Liver (tissue), 9 donors: ENCODE results near the gene MICOS13. TPM values are rescaled to one million over a fixed set of nuclear protein-coding genes. Genes with fewer than 3 reads are reported as not detected.

Source experiments
- DNase-seq: peaks from one replicate; pipeline ENCODE4 v3.0.0-alpha.2; 2017; ENCODE audit warnings: low spot score
- H3K27ac ChIP-seq, 2 donors: one replicate each; pipeline ENCODE4 v1.7.0; 2013; ENCODE audit warnings: inconsistent platforms in 2 of 2, low read length in 2 of 2, control low read depth in 1 of 2, low read depth in 1 of 2, mild to moderate bottlenecking in 1 of 2
- H3K27me3 ChIP-seq, 4 donors: one replicate each; pipeline versions ENCODE4 v1.6.1 to v1.7.0; 2013; ENCODE audit warnings: low read length in 3 of 4, inconsistent platforms in 1 of 4, mild to moderate bottlenecking in 1 of 4, moderate library complexity in 1 of 4; ENCODE audit not compliant: control insufficient read depth in 4 of 4, insufficient read depth in 4 of 4
- H3K36me3 ChIP-seq, 4 donors: one replicate each; pipeline versions ENCODE4 v1.6.1 to v1.7.0; 2013; ENCODE audit warnings: low read length in 3 of 4, mild to moderate bottlenecking in 3 of 4, low read depth in 1 of 4, moderate library complexity in 1 of 4; ENCODE audit not compliant: control insufficient read depth in 4 of 4, insufficient read depth in 3 of 4
- H3K4me1 ChIP-seq, 4 donors: one replicate each; pipeline versions ENCODE4 v1.6.1 to v1.7.0; 2013; ENCODE audit warnings: low read length in 3 of 4, mild to moderate bottlenecking in 3 of 4, moderate library complexity in 1 of 4; ENCODE audit not compliant: control insufficient read depth in 4 of 4, insufficient read depth in 4 of 4
- H3K4me3 ChIP-seq, 3 donors: one replicate each; pipeline versions ENCODE4 v1.6.1 to v1.7.0; 2013; ENCODE audit warnings: low read length in 3 of 3, control low read depth in 1 of 3, low read depth in 1 of 3, mild to moderate bottlenecking in 1 of 3
- H3K9ac ChIP-seq, 2 donors: one replicate each; pipeline ENCODE4 v1.7.0; 2013; ENCODE audit warnings: low read length in 2 of 2, mild to moderate bottlenecking in 2 of 2, moderate library complexity in 2 of 2, control low read depth in 1 of 2, low read depth in 1 of 2
- H3K9me3 ChIP-seq, 4 donors: one replicate each; pipeline versions ENCODE4 v1.6.1 to v1.7.0; 2013; ENCODE audit warnings: low read length in 3 of 4; ENCODE audit not compliant: control insufficient read depth in 4 of 4
- ATF3 ChIP-seq: IDR thresholded peaks from 2 replicates; pipeline ENCODE4 v1.6.1; 2016; ENCODE audit warnings: antibody characterized with exemption
- CTCF ChIP-seq: fragments of 150-350 bp; IDR thresholded peaks from 2 replicates; pipeline ENCODE4 v1.5.1; 2017; ENCODE audit warnings: improper control_type of control experiment, low read depth, low read length; ENCODE audit not compliant: missing input control
- EGR1 ChIP-seq, 2 donors: IDR thresholded peaks; 2 replicates each; pipeline ENCODE4 v1.6.1; 2016 to 2018; ENCODE audit warnings: antibody characterized with exemption in 2 of 2, low read depth in 2 of 2
- FOXA1 ChIP-seq: IDR thresholded peaks from 2 replicates; pipeline ENCODE4 v1.6.1; 2016; ENCODE audit warnings: antibody characterized with exemption
- FOXA2 ChIP-seq: IDR thresholded peaks from 2 replicates; pipeline ENCODE4 v1.6.1; 2016; ENCODE audit warnings: antibody characterized with exemption
- GABPA ChIP-seq, 2 donors: IDR thresholded peaks in 1 of 2; conservative IDR thresholded peaks in 1 of 2; 2 replicates each; pipeline ENCODE4 v1.6.1; 2016; ENCODE audit warnings: antibody characterized with exemption in 2 of 2, mild to moderate bottlenecking in 1 of 2, moderate library complexity in 1 of 2
- HNF4A ChIP-seq, 2 donors: conservative IDR thresholded peaks; 2 replicates each; pipeline ENCODE4 v1.6.1; 2016; ENCODE audit warnings: antibody characterized with exemption in 2 of 2, mild to moderate bottlenecking in 2 of 2
- HNF4G ChIP-seq: IDR thresholded peaks from 2 replicates; pipeline ENCODE4 v1.6.1; 2016; ENCODE audit warnings: antibody characterized with exemption
- JUND ChIP-seq, 2 donors: IDR thresholded peaks; 2 replicates each; pipeline ENCODE4 v1.6.1; 2016; ENCODE audit warnings: antibody characterized with exemption in 2 of 2
- MAX ChIP-seq: IDR thresholded peaks from 2 replicates; pipeline ENCODE4 v1.6.1; 2016; ENCODE audit warnings: antibody characterized with exemption
- NR2F2 ChIP-seq: IDR thresholded peaks from 2 replicates; pipeline ENCODE4 v1.6.1; 2016; ENCODE audit warnings: antibody characterized with exemption
- RAD21 ChIP-seq, 2 donors: IDR thresholded peaks; 2 replicates each; pipeline ENCODE4 v1.6.1; 2016; ENCODE audit warnings: antibody characterized with exemption in 2 of 2, mild to moderate bottlenecking in 2 of 2
- REST ChIP-seq: IDR thresholded peaks from 2 replicates; pipeline ENCODE4 v1.6.1; 2016; ENCODE audit warnings: antibody characterized with exemption, mild to moderate bottlenecking
- RXRA ChIP-seq, 2 donors: IDR thresholded peaks; 2 replicates each; pipeline ENCODE4 v1.6.1; 2017 to 2018; ENCODE audit warnings: antibody characterized with exemption in 2 of 2, mild to moderate bottlenecking in 1 of 2
- SP1 ChIP-seq: IDR thresholded peaks from 2 replicates; pipeline ENCODE4 v1.6.1; 2018; ENCODE audit warnings: antibody characterized with exemption, mild to moderate bottlenecking
- TAF1 ChIP-seq: conservative IDR thresholded peaks from 2 replicates; pipeline ENCODE4 v1.6.1; 2016; ENCODE audit warnings: antibody characterized with exemption, mild to moderate bottlenecking
- YY1 ChIP-seq: IDR thresholded peaks from 2 replicates; pipeline ENCODE4 v1.6.1; 2016; ENCODE audit warnings: antibody characterized with exemption, mild to moderate bottlenecking
- ZBTB33 ChIP-seq: IDR thresholded peaks from 2 replicates; pipeline ENCODE4 v1.6.1; 2016; ENCODE audit warnings: antibody characterized with exemption
- WGBS: extraction: QIAGEN DNeasy Blood & Tissue Kit; methylation state at CpG from one replicate; pipeline ENCODE4 v1.1.7; 2013; 5-methylcytosine and 5-hydroxymethylcytosine counted together
- polyA plus RNA-seq, 2 donors: library from polyadenylated mRNA; stranded (reverse) in 1 of 2; unstranded in 1 of 2; fragments of 200-250 nt in 1 of 2; fragments of >200 nt in 1 of 2; fragmentation: Nextera tagmentation in 1 of 2; extraction: Ambion mirVana in 1 of 2; gene quantifications; one replicate each; pipeline versions ENCODE4 v1.2.1 to v1.2.3, GENCODE V29; 2013 to 2015
- total RNA-seq, 2 donors: library from RNA; depleted of rRNA; stranded (reverse); fragments of >200 nt; gene quantifications; one replicate each; pipeline ENCODE4 v1.2.3, GENCODE V29; 2014
- donor health status: healthy.
- donor health status: healthy.
- donor health status: healthy.
- donor health status: healthy.
- donor health status: healthy.

MICOS13 gene
- total and polyA plus RNA-seq, 4 donors, result 11.5 to 84.0 (median 30.8) TPM

- DNase-seq, result peak; percentile 34
- Histone ChIP-seq H3K4me1 (peaks cover 4 to 22% (median 13%) of the 10 kb centered on the region in 4 donors), H3K9me3 (no peaks in the 10 kb centered on the region)
These were observed 830 bp downstream of the MICOS13 start for GRCh38 chr19:5679289-5680083.

More at GRCh38 chr19:5679289-5680083, 830 bp downstream of the MICOS13 start:
- H3K27ac ChIP-seq, result peak overlapping the region; percentile 66 to 78
- no peak for TF ChIP-seq MAX
- TF ChIP-seq EGR1 (IDR thresholded peaks at IDR 0.05; ENCODE audit: low read depth in 2 of 2), result no peak
- no peak for TF ChIP-seq REST
- no peak for TF ChIP-seq NR2F2
- no peak for TF ChIP-seq ZBTB33
- TF ChIP-seq FOXA1, result no peak
- TF ChIP-seq ATF3, result no peak
- TF ChIP-seq FOXA2, result no peak
- TF ChIP-seq HNF4G, result no peak
- no peak for TF ChIP-seq YY1
- no peak for TF ChIP-seq CTCF
- no peak for TF ChIP-seq HNF4A (conservative IDR thresholded peaks at IDR 0.05)
- no peak for TF ChIP-seq RXRA (IDR thresholded peaks at IDR 0.05)
- TF ChIP-seq JUND (IDR thresholded peaks at IDR 0.05), result no peak
- no peak for TF ChIP-seq TAF1
- no peak for TF ChIP-seq GABPA (IDR thresholded peaks at IDR 0.05 in 1 of 2, conservative IDR thresholded peaks at IDR 0.05 in 1 of 2)
- no peak for TF ChIP-seq SP1
- TF ChIP-seq RAD21 (IDR thresholded peaks at IDR 0.05), result no peak
- no peaks in the 10 kb centered on the region for H3K36me3 ChIP-seq
- H3K4me3 ChIP-seq, result peak overlapping the region; percentile 72 to 96 (median 96)
- H3K9ac ChIP-seq, result peak overlapping the region; percentile 88 to 92
- WGBS, result 35% methylated on average over 26 of the region's 26 CpGs
- H3K27me3 ChIP-seq, result no peaks in the 10 kb centered on the region
